CD4-positive, alpha-beta T cell (primary cell): Measurements from ENCODE around the gene GTF2F1. TPM values are rescaled to one million over a fixed set of nuclear protein-coding genes. Genes with fewer than 3 reads are reported as not detected.

ENCODE experiments used
- ATAC-seq: fragments of 200-7000 bp; cut with Tn5 transposase; one replicate; pipeline ENCODE4 v1.10.0; 2022; ENCODE audit warnings: mild to moderate bottlenecking; ENCODE audit not compliant: poor library complexity
- CTCF ChIA-PET: fragments of 350-600 bp; sonication (Branson Sonifier 250); formaldehyde crosslinking; loops from one replicate; lab custom pipeline; 2021; ENCODE audit warnings: antibody characterized with exemption, inconsistent platforms; lab: Charles Lee
- POLR2A ChIA-PET: fragments of 350-600 bp; sonication (Branson Sonifier 250); formaldehyde crosslinking; loops from one replicate; lab custom pipeline; 2021; ENCODE audit warnings: antibody characterized with exemption, inconsistent platforms; lab: Charles Lee
- DNase-seq, 14 experiments: peaks; one replicate each; pipeline ENCODE4 v3.0.0-alpha.2; 2013 to 2020; ENCODE audit warnings: mixed read lengths in 2 of 14
- H3K27ac ChIP-seq, 2 donors: one replicate each; pipeline versions ENCODE4 v1.5.1 to v1.7.0; 2013; ENCODE audit warnings: low read length in 2 of 2, low read depth in 1 of 2, mild to moderate bottlenecking in 1 of 2
- H3K27me3 ChIP-seq, 2 experiments: 1 replicate in 1 of 2; 2 replicates in 1 of 2; pipeline versions ENCODE4 v1.6.1 to v1.7.0; 2013; ENCODE audit warnings: low read length in 2 of 2, control low read depth in 1 of 2, mild to moderate bottlenecking in 1 of 2, moderate library complexity in 1 of 2; ENCODE audit not compliant: insufficient read depth in 2 of 2, control insufficient read depth in 1 of 2
- H3K36me3 ChIP-seq: one replicate; pipeline ENCODE4 v1.6.1; 2013; ENCODE audit warnings: low read length, control low read depth; ENCODE audit not compliant: insufficient read depth
- H3K4me1 ChIP-seq: one replicate; pipeline ENCODE4 v1.6.1; 2013; ENCODE audit warnings: low read length, control low read depth; ENCODE audit not compliant: insufficient read depth
- H3K4me3 ChIP-seq: one replicate; pipeline ENCODE4 v1.5.1; 2013; ENCODE audit warnings: mild to moderate bottlenecking, low read length, moderate library complexity
- H3K9me3 ChIP-seq, 2 experiments: 1 replicate in 1 of 2; 2 replicates in 1 of 2; pipeline versions ENCODE4 v1.6.1 to v1.7.0; 2013; ENCODE audit warnings: low read length in 2 of 2, mild to moderate bottlenecking in 2 of 2, control low read depth in 1 of 2, moderate library complexity in 1 of 2; ENCODE audit not compliant: control insufficient read depth in 1 of 2, insufficient read depth in 1 of 2
- H3K27ac Mint-ChIP-seq: one replicate; pipeline ENCODE4 v1.8.0; 2020; ENCODE audit warnings: mixed read lengths
- H3K27me3 Mint-ChIP-seq: one replicate; pipeline ENCODE4 v1.8.0; 2021; ENCODE audit warnings: mixed read lengths
- H3K36me3 Mint-ChIP-seq: one replicate; pipeline ENCODE4 v1.8.0; 2021; ENCODE audit warnings: low read depth, mixed read lengths
- H3K4me1 Mint-ChIP-seq: one replicate; pipeline ENCODE4 v1.8.0; 2021; ENCODE audit warnings: low read depth, mixed read lengths
- H3K4me3 Mint-ChIP-seq: one replicate; pipeline ENCODE4 v1.8.0; 2020; ENCODE audit warnings: mild to moderate bottlenecking, mixed read lengths
- H3K9me3 Mint-ChIP-seq: one replicate; pipeline ENCODE4 v1.8.0; 2020; ENCODE audit warnings: mixed read lengths
- CTCF ChIP-seq: fragments of 200-600 bp; IDR thresholded peaks from one replicate; pipeline ENCODE4 v1.8.0; 2022; ENCODE audit warnings: antibody characterized with exemption, mild to moderate bottlenecking
- intact Hi-C, 2 experiments: fragments of 100-400 bp; cut with DNase I in 1 of 2; cut with micrococcal nuclease in 1 of 2; formaldehyde crosslinking; loops; one replicate each; pipeline versions ENCODE4 v1.15.1 to v1.9.0; 2023 to 2025; cut with DNase I, micrococcal nuclease
- total RNA-seq, 174 experiments: library from RNA in 2 of 174; stranded (reverse) in 2 of 174; gene quantifications; one replicate each; pipeline ENCODE4 v1.2.3 and lab custom pipeline; 2021 to 2026

The GTF2F1 gene
- total RNA-seq, 2 experiments from 2014 or later, result 56.1 to 61.1 TPM

DNA sequence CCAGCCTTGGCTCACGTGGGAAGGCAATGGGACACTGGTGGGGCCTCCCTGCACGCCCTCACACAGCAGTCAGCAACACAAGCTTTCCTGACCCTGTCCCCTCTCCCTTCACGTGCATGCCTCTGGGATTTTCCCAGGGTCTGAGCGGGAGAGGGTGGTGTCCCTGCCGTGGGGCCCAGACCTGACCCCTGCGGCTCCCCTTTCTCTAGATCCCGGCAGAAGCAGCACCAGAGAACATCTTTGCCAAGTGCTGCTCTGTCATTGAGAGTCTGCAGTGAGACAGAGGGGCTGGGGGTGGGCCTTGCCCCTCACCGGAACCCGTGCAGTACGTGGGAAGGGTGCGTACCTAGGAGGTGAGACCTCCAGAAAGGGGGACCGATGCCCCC is 19.1 kb upstream of the GTF2F1 start:
- H3K27me3 ChIP-seq, result no peaks in the 10 kb centered on the region
- TF ChIP-seq CTCF, result no peak
- no peaks in the 10 kb centered on the region for H3K9me3 ChIP-seq
- Mint-ChIP-seq H3K4me3 (no peak overlapping the region), H3K9me3 (no peaks in the 10 kb centered on the region), H3K36me3 (peaks cover 34% of the 10 kb centered on the region), H3K27ac (no peak overlapping the region), H3K27me3 (no peaks in the 10 kb centered on the region), H3K4me1 (no peaks in the 10 kb centered on the region)
- intact Hi-C loops, result no loop called here
- peaks cover 30% of the 10 kb centered on the region for H3K36me3 ChIP-seq
- POLR2A ChIA-PET, result interaction anchor here (0.8 kb wide), 1 partner anchor 13 kb away, joined by 4 read pairs; the partner anchor contains the start of gene KHSRP
- H3K4me3 ChIP-seq, result no peak overlapping the region
- no peaks in the 10 kb centered on the region for H3K4me1 ChIP-seq
- ATAC-seq (peak; percentile 11), DNase-seq (no peak)
- no peak overlapping the region for H3K27ac ChIP-seq
- CTCF ChIA-PET, result no interaction called here

DNA sequence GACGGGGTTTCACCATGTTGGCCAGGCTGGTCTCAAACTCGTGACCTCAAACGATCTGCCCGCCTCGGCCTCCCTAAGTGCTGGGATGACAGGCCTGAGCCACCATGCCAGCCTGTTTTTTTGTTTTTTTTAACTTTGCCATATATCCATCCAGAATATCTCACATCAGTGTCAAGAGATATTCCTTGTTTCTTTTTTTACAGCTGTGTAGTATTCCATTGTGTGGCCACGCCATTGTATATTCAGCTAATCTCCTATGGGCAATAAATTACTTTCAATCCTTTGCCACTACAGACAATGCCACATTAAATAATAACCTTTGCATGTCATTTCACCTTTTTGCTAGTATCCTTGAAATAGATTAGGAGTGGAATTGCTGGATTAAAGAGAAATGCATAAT is 16.4 kb upstream of the GTF2F1 start:
- Mint-ChIP-seq H3K36me3 (peaks cover 12% of the 10 kb centered on the region), H3K27ac (no peak overlapping the region), H3K9me3 (no peaks in the 10 kb centered on the region), H3K4me3 (no peak overlapping the region), H3K4me1 (no peaks in the 10 kb centered on the region), H3K27me3 (no peaks in the 10 kb centered on the region)
- Histone ChIP-seq H3K4me3 (no peak overlapping the region), H3K9me3 (no peaks in the 10 kb centered on the region), H3K27ac (no peak overlapping the region), H3K36me3 (peaks cover 4% of the 10 kb centered on the region), H3K4me1 (no peaks in the 10 kb centered on the region), H3K27me3 (no peaks in the 10 kb centered on the region)
- intact Hi-C loops, result no loop called here
- POLR2A ChIA-PET, result no interaction called here
- CTCF ChIA-PET, result no interaction called here
- no peak for DNase-seq
- no peak for ATAC-seq
- no peak for TF ChIP-seq CTCF

DNA sequence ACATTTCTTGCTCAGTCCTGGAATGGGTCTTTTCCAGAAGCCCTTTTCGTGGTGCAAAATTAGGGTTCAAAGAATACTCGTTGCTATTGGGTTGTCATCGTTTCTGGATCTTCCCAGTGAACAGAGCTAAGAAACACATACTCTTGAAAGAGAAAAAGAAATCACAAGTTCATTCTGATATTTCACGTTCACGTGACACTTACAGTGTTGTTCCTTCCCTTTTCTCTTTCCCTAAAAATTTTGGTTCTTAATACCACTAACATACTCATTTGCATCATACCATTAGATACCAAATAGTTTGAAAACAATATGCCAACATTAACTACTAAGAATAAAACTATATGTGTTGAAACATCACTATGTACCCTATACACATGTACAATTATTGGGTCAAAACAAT is 13.4 kb upstream of the GTF2F1 start:
- H3K9me3 ChIP-seq, result no peaks in the 10 kb centered on the region
- ChIA-PET CTCF (no interaction called here), POLR2A (no interaction called here)
- Mint-ChIP-seq H3K36me3 (no peaks in the 10 kb centered on the region), H3K4me3 (no peak overlapping the region), H3K27me3 (no peaks in the 10 kb centered on the region), H3K27ac (no peak overlapping the region), H3K4me1 (no peaks in the 10 kb centered on the region), H3K9me3 (no peaks in the 10 kb centered on the region)
- no peaks in the 10 kb centered on the region for H3K36me3 ChIP-seq
- no peak for ATAC-seq
- H3K27me3 ChIP-seq, result no peaks in the 10 kb centered on the region
- H3K27ac ChIP-seq, result no peak overlapping the region
- no peak overlapping the region for H3K4me3 ChIP-seq
- no peak for TF ChIP-seq CTCF
- DNase-seq, result no peak
- intact Hi-C loops, result no loop called here
- H3K4me1 ChIP-seq, result no peaks in the 10 kb centered on the region
